GM12878 (cell line): ENCODE results near the gene NDUFS6. TPM values are rescaled to one million over a fixed set of nuclear protein-coding genes. Genes with fewer than 3 reads are reported as not detected.

Experiments
- ATAC-seq: fragments of 200-7000 bp; cut with Tn5 transposase; 3 replicates; pipeline ENCODE4 v1.9.1; 2020; ENCODE audit warnings: mild to moderate bottlenecking, moderate library complexity
- BruUV-seq: library from RNA; stranded (reverse); fragments of 400-500 nt; replicated peaks from 2 replicates; lab custom pipeline; 2021; lab: Mats Ljungman, UMichigan
- CTCF ChIA-PET: fragments of 300-600 bp; sonication (Branson Sonifier 250); formaldehyde crosslinking; extraction: SDS; loops from one replicate; lab custom pipeline; 2021; ENCODE audit warnings: inconsistent platforms; lab: Yijun Ruan, JAX
- POLR2A ChIA-PET: fragments of 350-600 bp; formaldehyde crosslinking; extraction: SDS; loops from one replicate; lab custom pipeline; 2021; ENCODE audit warnings: inconsistent platforms; lab: Charles Lee
- RAD21 ChIA-PET: fragments of 300-600 bp; sonication (Branson Sonifier 250); formaldehyde crosslinking; loops from one replicate; lab custom pipeline; 2023; ENCODE audit warnings: antibody characterized with exemption; ENCODE audit not compliant: unreplicated experiment; lab: Charles Lee
- SMC1A ChIA-PET: fragments of 300-600 bp; sonication (Branson Sonifier 250); formaldehyde crosslinking; loops from one replicate; lab custom pipeline; 2023; ENCODE audit not compliant: unreplicated experiment, uncharacterized antibody; lab: Charles Lee
- DNase-seq: peaks from one replicate; pipeline ENCODE4 v3.0.0-alpha.2; 2011; ENCODE audit warnings: low read depth, low spot score
- FAIRE-seq: peaks from 3 replicates; lab custom pipeline; 2011; peaks lifted over from hg19 to GRCh38; lab: Jason Lieb, UNC
- H2AFZ ChIP-seq: 2 replicates; pipeline ENCODE4 v1.6.0; 2011; ENCODE audit warnings: low read depth, low read length, control low read depth; ENCODE audit not compliant: control insufficient read depth
- H3K27ac ChIP-seq: 2 replicates; pipeline ENCODE4 v1.5.1; 2011; ENCODE audit warnings: control low read depth; ENCODE audit not compliant: control insufficient read depth, insufficient read depth
- H3K27me3 ChIP-seq, 2 experiments: replicated peaks in 1 of 2; 2 replicates each; pipeline versions ENCODE4 v1.6.0 to v1.6.1; 2011; ENCODE audit warnings: low read length in 1 of 2; ENCODE audit not compliant: control insufficient read depth in 2 of 2, insufficient read depth in 2 of 2
- H3K36me3 ChIP-seq, 2 experiments: 2 replicates each; pipeline ENCODE4 v1.5.1; 2011; ENCODE audit warnings: low read length in 1 of 2; ENCODE audit not compliant: control insufficient read depth in 2 of 2, insufficient read depth in 2 of 2
- H3K4me1 ChIP-seq: 2 replicates; pipeline ENCODE4 v1.6.1; 2011; ENCODE audit warnings: mild to moderate bottlenecking, low read length, moderate library complexity, mixed read lengths; ENCODE audit not compliant: control insufficient read depth, insufficient read depth
- H3K4me2 ChIP-seq: 2 replicates; pipeline ENCODE4 v1.6.0; 2011; ENCODE audit warnings: control low read depth; ENCODE audit not compliant: control insufficient read depth, insufficient read depth
- H3K4me3 ChIP-seq: fragments of 200-600 bp; sonication (generic); 2 replicates; pipeline ENCODE4 v1.5.1; 2016
- H3K79me2 ChIP-seq: 2 replicates; pipeline ENCODE4 v1.6.0; 2011; ENCODE audit warnings: low read length; ENCODE audit not compliant: control insufficient read depth, insufficient read depth
- H3K9ac ChIP-seq: 2 replicates; pipeline ENCODE4 v1.8.0; 2011; ENCODE audit warnings: low read length, control low read depth, mixed read lengths; ENCODE audit not compliant: control insufficient read depth, insufficient read depth
- H3K9me3 ChIP-seq: replicated peaks from 3 replicates; pipeline ENCODE4 v1.5.1; 2011; ENCODE audit warnings: mild to moderate bottlenecking, low read length; ENCODE audit not compliant: control insufficient read depth, insufficient read depth
- H4K20me1 ChIP-seq: 2 replicates; pipeline ENCODE4 v1.6.0; 2011; ENCODE audit not compliant: control insufficient read depth, insufficient read depth
- EGR1 ChIP-seq, 2 experiments: IDR thresholded peaks; 1 replicate in 1 of 2; 2 replicates in 1 of 2; pipeline ENCODE4 v1.6.1; 2011 to 2012; ENCODE audit warnings: low read depth in 2 of 2, low read length in 2 of 2, borderline replicate concordance in 1 of 2, mild to moderate bottlenecking in 1 of 2, moderate library complexity in 1 of 2
- ELK1 ChIP-seq: IDR thresholded peaks from 2 replicates; pipeline ENCODE4 v1.6.1; 2012; ENCODE audit warnings: low read depth, low read length, improper control_type of control experiment
- IKZF1 ChIP-seq: fragments of 450-650 bp; conservative IDR thresholded peaks from 2 replicates; pipeline ENCODE4 v1.6.1; 2017; ENCODE audit warnings: antibody characterized with exemption, mild to moderate bottlenecking
- LARP7 ChIP-seq: fragments of 450-650 bp; IDR thresholded peaks from 2 replicates; pipeline ENCODE4 v1.6.1; 2017; ENCODE audit warnings: mild to moderate bottlenecking
- MEF2A ChIP-seq: IDR thresholded peaks from 2 replicates; pipeline ENCODE4 v1.6.1; 2011; ENCODE audit warnings: low read depth, mild to moderate bottlenecking, low read length, moderate library complexity; ENCODE audit not compliant: insufficient read depth
- MTA3 ChIP-seq: IDR thresholded peaks from 2 replicates; pipeline ENCODE4 v1.6.1; 2012; ENCODE audit warnings: low read length, inconsistent platforms, borderline replicate concordance
- MYB ChIP-seq: fragments of 150-350 bp; IDR thresholded peaks from 2 replicates; pipeline ENCODE4 v1.6.1; 2014; ENCODE audit warnings: mild to moderate bottlenecking, low read depth, low read length, borderline replicate concordance
- NR2C1 ChIP-seq: fragments of 450-650 bp; IDR thresholded peaks from 2 replicates; pipeline ENCODE4 v1.6.1; 2017; ENCODE audit warnings: antibody characterized with exemption, mild to moderate bottlenecking, moderate library complexity
- POU2F2 ChIP-seq: IDR thresholded peaks from 3 replicates; pipeline ENCODE4 v1.6.1; 2011; ENCODE audit warnings: low read depth, mild to moderate bottlenecking, low read length, borderline replicate concordance
- ZNF207 ChIP-seq: fragments of 450-650 bp; IDR thresholded peaks from 2 replicates; pipeline ENCODE4 v1.6.1; 2014; ENCODE audit warnings: antibody characterized with exemption, mild to moderate bottlenecking, borderline replicate concordance
- WGBS: methylation state at CpG from one replicate; pipeline ENCODE4 v1.1.6; 2016; ENCODE audit warnings: low lambda C conversion rate; ENCODE audit not compliant: insufficient replicate concordance, insufficient coverage; ENCODE audit errors: missing lambda C conversion rate; 5-methylcytosine and 5-hydroxymethylcytosine counted together
- in situ Hi-C: fragments of 300-500 bp; cut with MboI; formaldehyde crosslinking; loops from 9 replicates; pipeline ENCODE4 v1.14.3; 2018; ENCODE audit warnings: mixed read lengths
- intact Hi-C: fragments of 100-400 bp; cut with micrococcal nuclease; formaldehyde crosslinking; loops from one replicate; pipeline ENCODE4 v1.14.2; 2022; ENCODE audit not compliant: unreplicated experiment
- polyA plus RNA-seq, 11 experiments: library from polyadenylated mRNA; depleted of rRNA in 4 of 11; unstranded in 6 of 11; stranded (reverse) in 5 of 11; fragments of >200 nt; fragmentation: Nextera tagmentation in 4 of 11; fragmentation: Illumina TruSeq in 1 of 11; extraction: Ambion mirVana in 4 of 11; extraction: Trizol in 1 of 11; gene quantifications; 1 replicate in 1 of 11; 2 replicates in 10 of 11; pipeline versions ENCODE4 v1.2.1 to v1.2.3, GENCODE V29; 2011 to 2016; ENCODE audit warnings: inconsistent platforms in 2 of 11, missing spikeins in 2 of 11, low read depth in 1 of 11
- total RNA-seq, 4 experiments: library from RNA; depleted of rRNA in 3 of 4; stranded (reverse); fragments of >200 nt in 3 of 4; fragmentation: Illumina TruSeq in 1 of 4; extraction: Trizol in 1 of 4; gene quantifications; 2 replicates each; pipeline versions ENCODE4 v1.2.1 to v1.2.3, GENCODE V29; 2013 to 2021
- TF ChIP-seq, protein P1 (sequence below): fragments of 150-350 bp; IDR thresholded peaks from 2 replicates; pipeline ENCODE4 v1.6.1; 2014; ENCODE audit warnings: mild to moderate bottlenecking, low read depth, low read length
- TF ChIP-seq, protein P2 (sequence below), 3 experiments: IDR thresholded peaks in 2 of 3; conservative IDR thresholded peaks in 1 of 3; 2 replicates each; pipeline ENCODE4 v1.5.1; 2011; ENCODE audit warnings: low read depth in 3 of 3, low read length in 3 of 3, mild to moderate bottlenecking in 3 of 3, control low read depth in 2 of 3, moderate library complexity in 2 of 3, inconsistent platforms in 1 of 3, mixed read lengths in 1 of 3; ENCODE audit not compliant: control insufficient read depth in 2 of 3, insufficient read depth in 1 of 3; ENCODE audit errors: extremely low read depth in 1 of 3
- TF ChIP-seq, protein P3 (sequence below): IDR thresholded peaks from 2 replicates; pipeline ENCODE4 v1.6.1; 2011; ENCODE audit warnings: low read depth, low read length, improper control_type of control experiment, borderline replicate concordance
- TF ChIP-seq, protein P4 (sequence below): fragments of 450-650 bp; conservative IDR thresholded peaks from 2 replicates; pipeline ENCODE4 v1.6.1; 2017; ENCODE audit warnings: mild to moderate bottlenecking, moderate library complexity

NDUFS6 gene
- total and polyA plus RNA-seq, 10 of the 15 experiments (the other 5 are each of a cell fraction or from before 2014, with no cell fraction given) = 20.7 to 213 (median 58.3) TPM

- DNase-seq (no peak), ATAC-seq (no peak), FAIRE-seq (no peak)
- peak overlapping the region; percentile 92; the same call in 1 of the 2 replicates for H3K27ac ChIP-seq
- H3K27me3 ChIP-seq = no peaks in the 10 kb centered on the region
- H3K4me3 ChIP-seq = no peak overlapping the region; the same call in 1 of the 2 replicates
- ChIA-PET CTCF (interaction anchor here (0.8 to 1.1 kb wide), 3 partner anchors 13 to 31 kb away, joined by 3 to 5 read pairs (median 3); no protein-coding TSS in a partner anchor), POLR2A (interaction anchor here (0.9 kb wide), 1 partner anchor 13 kb away, joined by 3 read pairs; no protein-coding TSS in a partner anchor), SMC1A (no interaction called here), RAD21 (no interaction called here)
- 96% methylated on average over 17 of the region's 17 CpGs for WGBS
- H4K20me1 ChIP-seq = no peaks in the 10 kb centered on the region
- H3K79me2 ChIP-seq = peaks cover 37% of the 10 kb centered on the region
- peaks cover 50% of the 10 kb centered on the region for H3K4me1 ChIP-seq
- H3K4me2 ChIP-seq = no peak overlapping the region
- H3K36me3 ChIP-seq = peaks cover 13 to 21% of the 10 kb centered on the region in 2 experiments
- intact Hi-C loops (loop anchor here (10.0 kb wide), 1 partner anchor 480 kb away; no protein-coding TSS in a partner anchor), in situ Hi-C loops (loop anchor here (5.0 kb wide), 1 partner anchor 308 kb away; no protein-coding TSS in a partner anchor)
- no TSS peak for BruUV-seq
- no peak overlapping the region for H3K9ac ChIP-seq
- no peaks in the 10 kb centered on the region for H3K9me3 ChIP-seq
- no peak overlapping the region for H2AFZ ChIP-seq
- TF ChIP-seq, protein P1, sequence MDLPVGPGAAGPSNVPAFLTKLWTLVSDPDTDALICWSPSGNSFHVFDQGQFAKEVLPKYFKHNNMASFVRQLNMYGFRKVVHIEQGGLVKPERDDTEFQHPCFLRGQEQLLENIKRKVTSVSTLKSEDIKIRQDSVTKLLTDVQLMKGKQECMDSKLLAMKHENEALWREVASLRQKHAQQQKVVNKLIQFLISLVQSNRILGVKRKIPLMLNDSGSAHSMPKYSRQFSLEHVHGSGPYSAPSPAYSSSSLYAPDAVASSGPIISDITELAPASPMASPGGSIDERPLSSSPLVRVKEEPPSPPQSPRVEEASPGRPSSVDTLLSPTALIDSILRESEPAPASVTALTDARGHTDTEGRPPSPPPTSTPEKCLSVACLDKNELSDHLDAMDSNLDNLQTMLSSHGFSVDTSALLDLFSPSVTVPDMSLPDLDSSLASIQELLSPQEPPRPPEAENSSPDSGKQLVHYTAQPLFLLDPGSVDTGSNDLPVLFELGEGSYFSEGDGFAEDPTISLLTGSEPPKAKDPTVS = no peak
- no peak for TF ChIP-seq ZNF207
- TF ChIP-seq, protein P2, sequence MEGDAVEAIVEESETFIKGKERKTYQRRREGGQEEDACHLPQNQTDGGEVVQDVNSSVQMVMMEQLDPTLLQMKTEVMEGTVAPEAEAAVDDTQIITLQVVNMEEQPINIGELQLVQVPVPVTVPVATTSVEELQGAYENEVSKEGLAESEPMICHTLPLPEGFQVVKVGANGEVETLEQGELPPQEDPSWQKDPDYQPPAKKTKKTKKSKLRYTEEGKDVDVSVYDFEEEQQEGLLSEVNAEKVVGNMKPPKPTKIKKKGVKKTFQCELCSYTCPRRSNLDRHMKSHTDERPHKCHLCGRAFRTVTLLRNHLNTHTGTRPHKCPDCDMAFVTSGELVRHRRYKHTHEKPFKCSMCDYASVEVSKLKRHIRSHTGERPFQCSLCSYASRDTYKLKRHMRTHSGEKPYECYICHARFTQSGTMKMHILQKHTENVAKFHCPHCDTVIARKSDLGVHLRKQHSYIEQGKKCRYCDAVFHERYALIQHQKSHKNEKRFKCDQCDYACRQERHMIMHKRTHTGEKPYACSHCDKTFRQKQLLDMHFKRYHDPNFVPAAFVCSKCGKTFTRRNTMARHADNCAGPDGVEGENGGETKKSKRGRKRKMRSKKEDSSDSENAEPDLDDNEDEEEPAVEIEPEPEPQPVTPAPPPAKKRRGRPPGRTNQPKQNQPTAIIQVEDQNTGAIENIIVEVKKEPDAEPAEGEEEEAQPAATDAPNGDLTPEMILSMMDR (IDR thresholded peaks at IDR 0.05 in 2 of 3, conservative IDR thresholded peaks at IDR 0.05 in 1 of 3; ENCODE audit: control insufficient read depth in 2 of 3, extremely low read depth in 1 of 3, insufficient read depth in 1 of 3, low read depth in 3 of 3, low read length in 3 of 3) = no peak
- TF ChIP-seq IKZF1 = no peak
- no peak for TF ChIP-seq MEF2A
- TF ChIP-seq MYB = no peak
- TF ChIP-seq LARP7 = no peak
- no peak for TF ChIP-seq NR2C1
- TF ChIP-seq, protein P3, sequence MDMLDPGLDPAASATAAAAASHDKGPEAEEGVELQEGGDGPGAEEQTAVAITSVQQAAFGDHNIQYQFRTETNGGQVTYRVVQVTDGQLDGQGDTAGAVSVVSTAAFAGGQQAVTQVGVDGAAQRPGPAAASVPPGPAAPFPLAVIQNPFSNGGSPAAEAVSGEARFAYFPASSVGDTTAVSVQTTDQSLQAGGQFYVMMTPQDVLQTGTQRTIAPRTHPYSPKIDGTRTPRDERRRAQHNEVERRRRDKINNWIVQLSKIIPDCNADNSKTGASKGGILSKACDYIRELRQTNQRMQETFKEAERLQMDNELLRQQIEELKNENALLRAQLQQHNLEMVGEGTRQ = no peak
- TF ChIP-seq EGR1 (IDR thresholded peaks at IDR 0.05; ENCODE audit: borderline replicate concordance in 1 of 2, low read depth in 2 of 2, low read length in 2 of 2) = no peak
- TF ChIP-seq, protein P4, sequence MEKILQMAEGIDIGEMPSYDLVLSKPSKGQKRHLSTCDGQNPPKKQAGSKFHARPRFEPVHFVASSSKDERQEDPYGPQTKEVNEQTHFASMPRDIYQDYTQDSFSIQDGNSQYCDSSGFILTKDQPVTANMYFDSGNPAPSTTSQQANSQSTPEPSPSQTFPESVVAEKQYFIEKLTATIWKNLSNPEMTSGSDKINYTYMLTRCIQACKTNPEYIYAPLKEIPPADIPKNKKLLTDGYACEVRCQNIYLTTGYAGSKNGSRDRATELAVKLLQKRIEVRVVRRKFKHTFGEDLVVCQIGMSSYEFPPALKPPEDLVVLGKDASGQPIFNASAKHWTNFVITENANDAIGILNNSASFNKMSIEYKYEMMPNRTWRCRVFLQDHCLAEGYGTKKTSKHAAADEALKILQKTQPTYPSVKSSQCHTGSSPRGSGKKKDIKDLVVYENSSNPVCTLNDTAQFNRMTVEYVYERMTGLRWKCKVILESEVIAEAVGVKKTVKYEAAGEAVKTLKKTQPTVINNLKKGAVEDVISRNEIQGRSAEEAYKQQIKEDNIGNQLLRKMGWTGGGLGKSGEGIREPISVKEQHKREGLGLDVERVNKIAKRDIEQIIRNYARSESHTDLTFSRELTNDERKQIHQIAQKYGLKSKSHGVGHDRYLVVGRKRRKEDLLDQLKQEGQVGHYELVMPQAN = no peak
- no peak for TF ChIP-seq MTA3
- no peak for TF ChIP-seq POU2F2
- no peak for TF ChIP-seq ELK1
Observed at GRCh38 chr5:1794901-1795290, 6.3 kb upstream of the NDUFS6 start.
